ENCODE results near the gene NIT1. TPM values are rescaled to one million over a fixed set of nuclear protein-coding genes. Genes with fewer than 3 reads are reported as not detected.

NIT1 gene
- total RNA-seq, 1 experiment from 2014 or later: 52.9 TPM

- TF ChIP-seq, protein P1, sequence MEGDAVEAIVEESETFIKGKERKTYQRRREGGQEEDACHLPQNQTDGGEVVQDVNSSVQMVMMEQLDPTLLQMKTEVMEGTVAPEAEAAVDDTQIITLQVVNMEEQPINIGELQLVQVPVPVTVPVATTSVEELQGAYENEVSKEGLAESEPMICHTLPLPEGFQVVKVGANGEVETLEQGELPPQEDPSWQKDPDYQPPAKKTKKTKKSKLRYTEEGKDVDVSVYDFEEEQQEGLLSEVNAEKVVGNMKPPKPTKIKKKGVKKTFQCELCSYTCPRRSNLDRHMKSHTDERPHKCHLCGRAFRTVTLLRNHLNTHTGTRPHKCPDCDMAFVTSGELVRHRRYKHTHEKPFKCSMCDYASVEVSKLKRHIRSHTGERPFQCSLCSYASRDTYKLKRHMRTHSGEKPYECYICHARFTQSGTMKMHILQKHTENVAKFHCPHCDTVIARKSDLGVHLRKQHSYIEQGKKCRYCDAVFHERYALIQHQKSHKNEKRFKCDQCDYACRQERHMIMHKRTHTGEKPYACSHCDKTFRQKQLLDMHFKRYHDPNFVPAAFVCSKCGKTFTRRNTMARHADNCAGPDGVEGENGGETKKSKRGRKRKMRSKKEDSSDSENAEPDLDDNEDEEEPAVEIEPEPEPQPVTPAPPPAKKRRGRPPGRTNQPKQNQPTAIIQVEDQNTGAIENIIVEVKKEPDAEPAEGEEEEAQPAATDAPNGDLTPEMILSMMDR (IDR thresholded peaks at IDR 0.05; ENCODE audit: unreplicated experiment): no peak
- intact Hi-C loops (cut with micrococcal nuclease; ENCODE audit: unreplicated experiment): no loop called here
- Mint-ChIP-seq H3K27ac (ENCODE audit: unreplicated experiment) (no peak overlapping the region), H3K4me1 (ENCODE audit: low read depth, unreplicated experiment) (peaks cover 70% of the 10 kb centered on the region), H3K4me3 (ENCODE audit: low read depth, unreplicated experiment) (no peak overlapping the region), H3K9me3 (ENCODE audit: low read depth, unreplicated experiment) (no peaks in the 10 kb centered on the region), H3K36me3 (ENCODE audit: insufficient read depth, unreplicated experiment) (peaks cover 24% of the 10 kb centered on the region), H3K27me3 (ENCODE audit: unreplicated experiment) (no peaks in the 10 kb centered on the region)
- no TSS peak for BruUV-seq (replicated peaks)
- CTCF ChIA-PET: no interaction called here
- no peak for DNase-seq
Measured at GRCh38 chr1:161094481-161094880, 23.4 kb upstream of the NIT1 start.

DNA sequence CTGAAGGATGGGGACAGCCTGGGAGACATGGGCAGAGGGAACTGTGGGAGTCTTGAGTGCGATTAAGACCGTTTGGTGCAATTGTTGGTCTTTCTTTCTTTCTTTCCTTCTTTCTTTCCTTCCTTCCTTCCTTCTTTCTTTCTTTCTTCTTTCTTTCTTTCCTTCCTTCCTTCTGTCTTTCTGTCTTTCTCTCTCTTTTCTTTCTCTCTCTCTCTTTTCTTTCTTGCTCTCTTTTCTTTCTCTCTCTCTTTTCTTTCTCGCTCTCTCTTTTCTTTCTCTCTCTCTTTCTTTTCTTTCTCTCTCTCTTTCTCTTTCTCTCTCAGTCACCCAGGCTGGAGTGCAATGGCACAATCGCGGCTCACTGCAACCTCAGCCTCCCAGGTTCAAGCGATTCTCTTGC, 22.7 kb upstream of the NIT1 start:
- no peak for DNase-seq
- BruUV-seq (replicated peaks): no TSS peak
- H3K27ac Mint-ChIP-seq (ENCODE audit: unreplicated experiment): peak overlapping the region; percentile 1
- CTCF ChIA-PET: interaction anchor here (2.7 kb wide), 1 partner anchor 49 kb away, joined by 17 read pairs; the partner anchor contains the start of gene USF1
- no peak overlapping the region for H3K4me3 Mint-ChIP-seq (ENCODE audit: low read depth, unreplicated experiment)
- H3K4me1 Mint-ChIP-seq (ENCODE audit: low read depth, unreplicated experiment): peaks cover 63% of the 10 kb centered on the region
- no peaks in the 10 kb centered on the region for H3K27me3 Mint-ChIP-seq (ENCODE audit: unreplicated experiment)
- H3K36me3 Mint-ChIP-seq (ENCODE audit: insufficient read depth, unreplicated experiment): peaks cover 24% of the 10 kb centered on the region
- TF ChIP-seq, protein P1 (IDR thresholded peaks at IDR 0.05; ENCODE audit: unreplicated experiment): no peak
- intact Hi-C loops (cut with micrococcal nuclease; ENCODE audit: unreplicated experiment): loop anchor here (5.0 kb wide), 1 partner anchor 33 kb away; no protein-coding TSS in a partner anchor
- H3K9me3 Mint-ChIP-seq (ENCODE audit: low read depth, unreplicated experiment): no peaks in the 10 kb centered on the region

- Mint-ChIP-seq H3K4me3 (ENCODE audit: low read depth, unreplicated experiment) (no peak overlapping the region), H3K27me3 (ENCODE audit: unreplicated experiment) (no peaks in the 10 kb centered on the region), H3K9me3 (ENCODE audit: low read depth, unreplicated experiment) (no peaks in the 10 kb centered on the region), H3K4me1 (ENCODE audit: low read depth, unreplicated experiment) (peaks cover 55% of the 10 kb centered on the region), H3K27ac (ENCODE audit: unreplicated experiment) (no peak overlapping the region), H3K36me3 (ENCODE audit: insufficient read depth, unreplicated experiment) (peaks cover 24% of the 10 kb centered on the region)
- intact Hi-C loops (cut with micrococcal nuclease; ENCODE audit: unreplicated experiment): loop anchor here (2.0 to 5.0 kb wide), 3 partner anchors 13 to 103 kb away; no protein-coding TSS in a partner anchor
- BruUV-seq (replicated peaks): no TSS peak
- no peak for DNase-seq
- TF ChIP-seq, protein P1 (IDR thresholded peaks at IDR 0.05; ENCODE audit: unreplicated experiment): no peak
- CTCF ChIA-PET: interaction anchor here (2.7 to 4.0 kb wide), 2 partner anchors 24 to 50 kb away, joined by 17 to 56 read pairs; partner anchors contain the start of gene USF1
Measured at GRCh38 chr1:161096015-161096414, 21.9 kb upstream of the NIT1 start.

- BruUV-seq (replicated peaks): no TSS peak
Measured at GRCh38 chr1:161096530-161096929, 21.4 kb upstream of the NIT1 start.

More at GRCh38 chr1:161096530-161096929, 21.4 kb upstream of the NIT1 start:
- Mint-ChIP-seq H3K36me3 (ENCODE audit: insufficient read depth, unreplicated experiment) (peaks cover 28% of the 10 kb centered on the region), H3K9me3 (ENCODE audit: low read depth, unreplicated experiment) (no peaks in the 10 kb centered on the region), H3K27me3 (ENCODE audit: unreplicated experiment) (no peaks in the 10 kb centered on the region), H3K27ac (ENCODE audit: unreplicated experiment) (peak overlapping the region; percentile 99), H3K4me3 (ENCODE audit: low read depth, unreplicated experiment) (no peak overlapping the region), H3K4me1 (ENCODE audit: low read depth, unreplicated experiment) (peaks cover 53% of the 10 kb centered on the region)
- CTCF ChIA-PET: interaction anchor here (1.8 to 4.0 kb wide), 4 partner anchors 24 to 83 kb away, joined by 9 to 56 read pairs (median 14); partner anchors contain the start of gene USF1
- DNase-seq: no peak
- TF ChIP-seq, protein P1 (IDR thresholded peaks at IDR 0.05; ENCODE audit: unreplicated experiment): no peak
- intact Hi-C loops (cut with micrococcal nuclease; ENCODE audit: unreplicated experiment): loop anchor here (2.0 to 5.0 kb wide), 3 partner anchors 14 to 104 kb away; no protein-coding TSS in a partner anchor

All from Calu3 (cell line).